Neural progenitor cell (in vitro differentiated cells): ENCODE measurements around the gene MUC6.

Source experiments
- EZH2 ChIP-seq: fragments of 200-600 bp; sonication (generic); IDR thresholded peaks from 2 replicates; pipeline ENCODE4 v1.6.1; 2017; ENCODE audit warnings: antibody characterized with exemption, mild to moderate bottlenecking, moderate library complexity
- EZH2phosphoT487 ChIP-seq: fragments of 200-600 bp; sonication (generic); IDR thresholded peaks from 2 replicates; pipeline ENCODE4 v1.6.1; 2017; ENCODE audit warnings: antibody characterized with exemption
- TF ChIP-seq, protein P1 (sequence below): fragments of 200-600 bp; sonication (generic); IDR thresholded peaks from 2 replicates; pipeline ENCODE4 v1.5.1; 2017; ENCODE audit warnings: antibody characterized with exemption, mild to moderate bottlenecking

GRCh38 chr11:1049071-1049405 is 12.5 kb upstream of the MUC6 start:
- TF ChIP-seq, protein P1, sequence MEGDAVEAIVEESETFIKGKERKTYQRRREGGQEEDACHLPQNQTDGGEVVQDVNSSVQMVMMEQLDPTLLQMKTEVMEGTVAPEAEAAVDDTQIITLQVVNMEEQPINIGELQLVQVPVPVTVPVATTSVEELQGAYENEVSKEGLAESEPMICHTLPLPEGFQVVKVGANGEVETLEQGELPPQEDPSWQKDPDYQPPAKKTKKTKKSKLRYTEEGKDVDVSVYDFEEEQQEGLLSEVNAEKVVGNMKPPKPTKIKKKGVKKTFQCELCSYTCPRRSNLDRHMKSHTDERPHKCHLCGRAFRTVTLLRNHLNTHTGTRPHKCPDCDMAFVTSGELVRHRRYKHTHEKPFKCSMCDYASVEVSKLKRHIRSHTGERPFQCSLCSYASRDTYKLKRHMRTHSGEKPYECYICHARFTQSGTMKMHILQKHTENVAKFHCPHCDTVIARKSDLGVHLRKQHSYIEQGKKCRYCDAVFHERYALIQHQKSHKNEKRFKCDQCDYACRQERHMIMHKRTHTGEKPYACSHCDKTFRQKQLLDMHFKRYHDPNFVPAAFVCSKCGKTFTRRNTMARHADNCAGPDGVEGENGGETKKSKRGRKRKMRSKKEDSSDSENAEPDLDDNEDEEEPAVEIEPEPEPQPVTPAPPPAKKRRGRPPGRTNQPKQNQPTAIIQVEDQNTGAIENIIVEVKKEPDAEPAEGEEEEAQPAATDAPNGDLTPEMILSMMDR = no peak
- TF ChIP-seq EZH2 = no peak
- TF ChIP-seq EZH2phosphoT487 = no peak
